ENCODE measurements around the gene CD248.
"Not testable (repeated sequence)": the region's sequence is repeated elsewhere in the genome, so short reads cannot be mapped to it uniquely, and the experiment has no call there.

CD248 gene

GRCh38 chr11:66314561-66315497, 2.0 kb downstream of the CD248 start:
- no peaks in the 10 kb centered on the region for H3K27me3 Mint-ChIP-seq
- peaks cover 1% of the 10 kb centered on the region for H3K36me3 Mint-ChIP-seq (ENCODE audit: low read depth)
- peaks cover 65% of the 10 kb centered on the region for H3K4me1 Mint-ChIP-seq
- H3K9me3 Mint-ChIP-seq = no peaks in the 10 kb centered on the region
- H3K27ac Mint-ChIP-seq = peak overlapping the region; percentile 82
- DNase-seq (no peak), ATAC-seq (no peak)
- H3K4me3 Mint-ChIP-seq = peak overlapping the region; percentile 85

- no peaks in the 10 kb centered on the region for H3K9me3 Mint-ChIP-seq
- DNase-seq (no peak), ATAC-seq (no peak)
- H3K27ac Mint-ChIP-seq = peak overlapping the region; percentile 94
- H3K27me3 Mint-ChIP-seq = no peaks in the 10 kb centered on the region
- peak overlapping the region; percentile 85 for H3K4me3 Mint-ChIP-seq
- H3K4me1 Mint-ChIP-seq = peaks cover 59% of the 10 kb centered on the region
- H3K36me3 Mint-ChIP-seq (ENCODE audit: low read depth) = peaks cover 1% of the 10 kb centered on the region
Measured at GRCh38 chr11:66314186-66314501, 2.7 kb downstream of the CD248 start.

GRCh38 chr11:66313321-66314185, 3.3 kb downstream of the CD248 start:
- Mint-ChIP-seq H3K4me3 (peak overlapping the region; percentile 85), H3K27me3 (no peaks in the 10 kb centered on the region), H3K36me3 (ENCODE audit: low read depth) (peaks cover 1% of the 10 kb centered on the region), H3K9me3 (no peaks in the 10 kb centered on the region), H3K4me1 (peaks cover 54% of the 10 kb centered on the region), H3K27ac (peak overlapping the region; percentile 94)
- DNase-seq (no peak), ATAC-seq (no peak)

- Mint-ChIP-seq H3K27me3 (no peaks in the 10 kb centered on the region), H3K9me3 (no peaks in the 10 kb centered on the region), H3K4me3 (peak overlapping the region; percentile 85), H3K36me3 (ENCODE audit: low read depth) (peaks cover 1% of the 10 kb centered on the region), H3K4me1 (peaks cover 46% of the 10 kb centered on the region), H3K27ac (peak overlapping the region; percentile 94)
- peak; percentile 79 for ATAC-seq
- peak; percentile 98 for DNase-seq
Measured at GRCh38 chr11:66312549-66313320, 4.1 kb downstream of the CD248 start.

GRCh38 chr11:66311965-66312548, 4.8 kb downstream of the CD248 start:
- H3K36me3 Mint-ChIP-seq (ENCODE audit: low read depth) = peaks cover 1% of the 10 kb centered on the region
- DNase-seq (peak; percentile 93), ATAC-seq (peak; percentile 64)
- peak overlapping the region; percentile 94 for H3K27ac Mint-ChIP-seq
- H3K27me3 Mint-ChIP-seq = no peaks in the 10 kb centered on the region
- H3K4me3 Mint-ChIP-seq = peak overlapping the region; percentile 85
- H3K4me1 Mint-ChIP-seq = peaks cover 40% of the 10 kb centered on the region
- H3K9me3 Mint-ChIP-seq = no peaks in the 10 kb centered on the region

- DNase-seq = no peak
- no peak for ATAC-seq
- no peaks in the 10 kb centered on the region for H3K9me3 Mint-ChIP-seq
- H3K4me1 Mint-ChIP-seq = peaks cover 39% of the 10 kb centered on the region
- H3K27ac Mint-ChIP-seq = peak overlapping the region; percentile 94
- peak overlapping the region; percentile 85 for H3K4me3 Mint-ChIP-seq
- H3K27me3 Mint-ChIP-seq = no peaks in the 10 kb centered on the region
- H3K36me3 Mint-ChIP-seq (ENCODE audit: low read depth) = peaks cover 1% of the 10 kb centered on the region
Measured at GRCh38 chr11:66311470-66311964, 5.3 kb downstream of the CD248 start.

- H3K27ac Mint-ChIP-seq; H3K4me3 Mint-ChIP-seq; ATAC-seq; H3K27me3 Mint-ChIP-seq; H3K36me3 Mint-ChIP-seq (ENCODE audit: low read depth); H3K9me3 Mint-ChIP-seq; DNase-seq: not testable (repeated sequence)
- H3K4me1 Mint-ChIP-seq = peaks cover 35% of the 10 kb centered on the region
Measured at GRCh38 chr11:66310803-66311440, 5.9 kb downstream of the CD248 start.

- H3K36me3 Mint-ChIP-seq (ENCODE audit: low read depth) = peaks cover under 1% of the 10 kb centered on the region
- no peak overlapping the region for H3K27ac Mint-ChIP-seq
- no peak for ATAC-seq
- H3K4me3 Mint-ChIP-seq = no peak overlapping the region
- no peaks in the 10 kb centered on the region for H3K27me3 Mint-ChIP-seq
- no peak for DNase-seq
- H3K9me3 Mint-ChIP-seq = no peaks in the 10 kb centered on the region
- peaks cover 29% of the 10 kb centered on the region for H3K4me1 Mint-ChIP-seq
Measured at GRCh38 chr11:66310324-66310723, 6.5 kb downstream of the CD248 start.

GRCh38 chr11:66309475-66309874, 7.4 kb downstream of the CD248 start:
- Mint-ChIP-seq H3K27me3 (no peaks in the 10 kb centered on the region), H3K9me3 (no peaks in the 10 kb centered on the region), H3K27ac (no peak overlapping the region), H3K4me3 (no peak overlapping the region), H3K4me1 (peaks cover 22% of the 10 kb centered on the region), H3K36me3 (ENCODE audit: low read depth) (no peaks in the 10 kb centered on the region)
- DNase-seq (no peak), ATAC-seq (no peak)

GRCh38 chr11:66302656-66303055, 14.2 kb downstream of the CD248 start:
- H3K27me3 Mint-ChIP-seq = no peaks in the 10 kb centered on the region
- no peaks in the 10 kb centered on the region for H3K36me3 Mint-ChIP-seq (ENCODE audit: low read depth)
- no peak overlapping the region for H3K27ac Mint-ChIP-seq
- DNase-seq = no peak
- no peaks in the 10 kb centered on the region for H3K9me3 Mint-ChIP-seq
- no peak for ATAC-seq
- H3K4me3 Mint-ChIP-seq = no peak overlapping the region
- no peaks in the 10 kb centered on the region for H3K4me1 Mint-ChIP-seq

- Mint-ChIP-seq H3K9me3 (no peaks in the 10 kb centered on the region), H3K27me3 (no peaks in the 10 kb centered on the region), H3K27ac (no peak overlapping the region), H3K4me3 (no peak overlapping the region), H3K4me1 (no peaks in the 10 kb centered on the region), H3K36me3 (ENCODE audit: low read depth) (no peaks in the 10 kb centered on the region)
- no peak for DNase-seq
- ATAC-seq = no peak
Measured at GRCh38 chr11:66299186-66299585, 17.7 kb downstream of the CD248 start.

- Mint-ChIP-seq H3K36me3 (ENCODE audit: low read depth) (no peaks in the 10 kb centered on the region), H3K4me1 (peaks cover 4% of the 10 kb centered on the region), H3K4me3 (no peak overlapping the region), H3K27ac (no peak overlapping the region), H3K27me3 (peaks cover 10% of the 10 kb centered on the region), H3K9me3 (no peaks in the 10 kb centered on the region)
- DNase-seq (no peak), ATAC-seq (no peak)
Measured at GRCh38 chr11:66297610-66298009, 19.2 kb downstream of the CD248 start.
